Keratinocyte (primary cell): ENCODE data around the gene KLHL25. TPM values are rescaled to one million over a fixed set of nuclear protein-coding genes. Genes with fewer than 3 reads are reported as not detected.

Source experiments
- DNase-seq: peaks from one replicate; pipeline ENCODE4 v3.0.0-alpha.2; 2011; ENCODE audit warnings: low read depth, missing footprints, low spot score
- FAIRE-seq: peaks from 2 replicates; lab custom pipeline; 2011; peaks lifted over from hg19 to GRCh38; lab: Jason Lieb, UNC
- H2AFZ ChIP-seq: 2 replicates; pipeline ENCODE4 v1.6.0; 2012; ENCODE audit warnings: low read length, control low read depth, inconsistent platforms; ENCODE audit not compliant: control insufficient read depth
- H3K27ac ChIP-seq: 2 replicates; pipeline ENCODE4 v1.5.1; 2011; ENCODE audit warnings: low read length; ENCODE audit not compliant: control insufficient read depth, insufficient read depth
- H3K27me3 ChIP-seq: 3 replicates; pipeline ENCODE4 v1.6.0; 2011; ENCODE audit warnings: low read length; ENCODE audit not compliant: control insufficient read depth, insufficient read depth; ENCODE audit errors: extremely low read depth
- H3K36me3 ChIP-seq, 2 experiments: 2 replicates in 1 of 2; 3 replicates in 1 of 2; pipeline ENCODE4 v1.5.1; 2011; ENCODE audit warnings: low read length in 2 of 2, mild to moderate bottlenecking in 1 of 2; ENCODE audit not compliant: control insufficient read depth in 2 of 2, insufficient read depth in 2 of 2; ENCODE audit errors: extremely low read depth in 1 of 2
- H3K4me1 ChIP-seq: 3 replicates; pipeline ENCODE4 v1.5.1; 2011; ENCODE audit warnings: low read length; ENCODE audit not compliant: control insufficient read depth, insufficient read depth; ENCODE audit errors: extremely low read depth
- H3K4me2 ChIP-seq: 3 replicates; pipeline ENCODE4 v1.6.0; 2011; ENCODE audit warnings: low read depth, low read length; ENCODE audit not compliant: control insufficient read depth, insufficient read depth; ENCODE audit errors: extremely low read depth
- H3K4me3 ChIP-seq, 3 experiments: fragments of 200-600 bp in 1 of 3; sonication (generic) in 1 of 3; 2 replicates in 2 of 3; 3 replicates in 1 of 3; pipeline ENCODE4 v1.5.1; 2011 to 2016; ENCODE audit warnings: low read length in 3 of 3, mild to moderate bottlenecking in 3 of 3, control low read depth in 2 of 3, inconsistent platforms in 1 of 3, low read depth in 1 of 3, mixed read lengths in 1 of 3, mixed run types in 1 of 3, moderate library complexity in 1 of 3; ENCODE audit not compliant: control insufficient read depth in 2 of 3, insufficient read depth in 2 of 3; ENCODE audit errors: extremely low read depth in 1 of 3
- H3K79me2 ChIP-seq: 2 replicates; pipeline ENCODE4 v1.6.0; 2012; ENCODE audit warnings: low read length; ENCODE audit not compliant: control insufficient read depth, insufficient read depth
- H3K9ac ChIP-seq: 3 replicates; pipeline ENCODE4 v1.6.0; 2011; ENCODE audit warnings: low read length; ENCODE audit not compliant: control insufficient read depth, insufficient read depth; ENCODE audit errors: extremely low read depth
- H3K9me1 ChIP-seq: 3 replicates; pipeline ENCODE4 v1.6.0; 2011; ENCODE audit warnings: low read length; ENCODE audit not compliant: control insufficient read depth, insufficient read depth; ENCODE audit errors: extremely low read depth
- H3K9me3 ChIP-seq: 2 replicates; pipeline ENCODE4 v1.5.1; 2012; ENCODE audit warnings: low read depth, low read length; ENCODE audit not compliant: control insufficient read depth
- H4K20me1 ChIP-seq: 3 replicates; pipeline ENCODE4 v1.6.0; 2011; ENCODE audit warnings: low read length; ENCODE audit not compliant: control insufficient read depth, insufficient read depth; ENCODE audit errors: extremely low read depth
- CTCF ChIP-seq, 3 experiments: IDR thresholded peaks in 1 of 3; conservative IDR thresholded peaks in 1 of 3; optimal IDR thresholded peaks in 1 of 3; 2 replicates in 2 of 3; 3 replicates in 1 of 3; pipeline versions ENCODE3 to v1.5.1; 2011; ENCODE audit warnings: low read length in 3 of 3, mild to moderate bottlenecking in 3 of 3, moderate library complexity in 2 of 3, control low read depth in 1 of 3, inconsistent platforms in 1 of 3; ENCODE audit not compliant: insufficient read depth in 2 of 3; ENCODE audit errors: extremely low read depth in 1 of 3
- EZH2 ChIP-seq: IDR thresholded peaks from one replicate; pipeline ENCODE4 v1.6.1; 2012; ENCODE audit warnings: inconsistent platforms, mild to moderate bottlenecking, low read length, moderate library complexity
- dilution Hi-C: fragments of 300-500 bp; cut with MboI; formaldehyde crosslinking; loops from one replicate; pipeline ENCODE4 v1.7.0; 2020; ENCODE audit warnings: low sequenced_read_pairs; ENCODE audit not compliant: extremely low pct_ligation_motif_present
- polyA plus RNA-seq, 5 experiments: library from polyadenylated mRNA; depleted of rRNA in 3 of 5; stranded (reverse) in 3 of 5; stranded (forward) in 1 of 5; unstranded in 1 of 5; fragments of >200 nt; gene quantifications; 1 replicate in 1 of 5; 2 replicates in 3 of 5; 3 replicates in 1 of 5; pipeline versions ENCODE4 v1.2.1 to v1.2.3, GENCODE V29; 2011 to 2012; ENCODE audit warnings: missing spikeins in 2 of 5, low read depth in 1 of 5, low replicate concordance in 1 of 5

KLHL25 gene
- polyA plus RNA-seq, 1 donor (not counting 4 experiments of a cell fraction or from before 2014, with no cell fraction given) = 2.1 TPM

DNA sequence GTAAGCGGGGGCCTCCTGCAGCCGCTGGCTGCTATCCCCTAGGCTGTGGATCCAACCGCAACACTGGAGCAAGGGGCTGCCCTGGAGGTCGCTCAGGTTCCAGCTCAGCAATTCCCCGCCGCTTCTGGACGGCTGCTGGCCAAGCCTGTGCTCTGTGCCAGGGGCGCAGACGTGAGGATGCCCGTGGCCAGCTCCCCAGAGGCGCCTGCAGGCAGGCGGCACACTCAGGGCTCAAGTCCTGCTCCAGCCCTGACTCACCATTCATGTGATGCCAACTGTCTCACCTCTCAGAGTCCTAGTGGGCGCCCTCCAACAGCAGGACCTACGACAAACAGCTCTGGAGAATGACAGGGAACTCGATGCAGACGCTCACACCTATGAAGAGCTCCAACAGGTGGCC lies 31.6 kb downstream of the KLHL25 start:
- Histone ChIP-seq H3K4me1 (peaks cover 10% of the 10 kb centered on the region), H3K79me2 (peaks cover 7% of the 10 kb centered on the region), H3K9me1 (no peaks in the 10 kb centered on the region), H3K27me3 (no peaks in the 10 kb centered on the region), H3K27ac (no peak overlapping the region), H3K4me3 (no peak overlapping the region), H3K36me3 (no peaks in the 10 kb centered on the region), H3K9me3 (no peaks in the 10 kb centered on the region), H3K9ac (no peak overlapping the region), H2AFZ (no peak overlapping the region), H4K20me1 (no peaks in the 10 kb centered on the region), H3K4me2 (no peak overlapping the region)
- no peak for TF ChIP-seq CTCF (optimal IDR thresholded peaks at IDR 0.05 in 1 of 3, IDR thresholded peaks at IDR 0.05 in 1 of 3, conservative IDR thresholded peaks at IDR 0.05 in 1 of 3; ENCODE audit: extremely low read depth in 1 of 3, insufficient read depth in 2 of 3, low read length in 3 of 3)
- no peak for TF ChIP-seq EZH2
- dilution Hi-C loops = no loop called here
- FAIRE-seq (no peak), DNase-seq (no peak)

GRCh38 chr15:85762756-85763127 lies 32.0 kb downstream of the KLHL25 start:
- H3K27ac ChIP-seq = no peak overlapping the region

More at GRCh38 chr15:85762756-85763127, 32.0 kb downstream of the KLHL25 start:
- Histone ChIP-seq H3K4me1 (peaks cover 10% of the 10 kb centered on the region), H2AFZ (no peak overlapping the region), H3K4me2 (no peak overlapping the region), H3K9me1 (no peaks in the 10 kb centered on the region), H4K20me1 (no peaks in the 10 kb centered on the region), H3K9me3 (no peaks in the 10 kb centered on the region), H3K9ac (no peak overlapping the region), H3K27me3 (no peaks in the 10 kb centered on the region), H3K4me3 (no peak overlapping the region), H3K36me3 (no peaks in the 10 kb centered on the region), H3K79me2 (peaks cover 3% of the 10 kb centered on the region)
- dilution Hi-C loops = no loop called here
- DNase-seq (no peak), FAIRE-seq (no peak)
- TF ChIP-seq EZH2 = no peak
- TF ChIP-seq CTCF (optimal IDR thresholded peaks at IDR 0.05 in 1 of 3, IDR thresholded peaks at IDR 0.05 in 1 of 3, conservative IDR thresholded peaks at IDR 0.05 in 1 of 3; ENCODE audit: extremely low read depth in 1 of 3, insufficient read depth in 2 of 3, low read length in 3 of 3) = no peak
